Measurements from ENCODE around the gene OBSCN. TPM values are rescaled to one million over a fixed set of nuclear protein-coding genes. Genes with fewer than 3 reads are reported as not detected.
A peak's percentile ranks its signal among the peaks of the same experiment; 100 is the strongest.

OBSCN gene
- total RNA-seq (2022) = 5.6 and 6.4 TPM in 2 replicates
- Bru-seq, nascent RNA = percentile 33 among the genes with signal in this experiment
- percentile 35 among the genes with signal in this experiment for BruChase-seq, experiment 1, labeled RNA remaining after a 2-hour chase
- BruChase-seq, experiment 2, labeled RNA remaining after a 6-hour chase = percentile 37 among the genes with signal in this experiment
- long read RNA-seq, partial matches to known transcripts = 3 of 11 reads
- long read RNA-seq, other reads (novel, unspliced or antisense) = 8 of 11 reads

DNA sequence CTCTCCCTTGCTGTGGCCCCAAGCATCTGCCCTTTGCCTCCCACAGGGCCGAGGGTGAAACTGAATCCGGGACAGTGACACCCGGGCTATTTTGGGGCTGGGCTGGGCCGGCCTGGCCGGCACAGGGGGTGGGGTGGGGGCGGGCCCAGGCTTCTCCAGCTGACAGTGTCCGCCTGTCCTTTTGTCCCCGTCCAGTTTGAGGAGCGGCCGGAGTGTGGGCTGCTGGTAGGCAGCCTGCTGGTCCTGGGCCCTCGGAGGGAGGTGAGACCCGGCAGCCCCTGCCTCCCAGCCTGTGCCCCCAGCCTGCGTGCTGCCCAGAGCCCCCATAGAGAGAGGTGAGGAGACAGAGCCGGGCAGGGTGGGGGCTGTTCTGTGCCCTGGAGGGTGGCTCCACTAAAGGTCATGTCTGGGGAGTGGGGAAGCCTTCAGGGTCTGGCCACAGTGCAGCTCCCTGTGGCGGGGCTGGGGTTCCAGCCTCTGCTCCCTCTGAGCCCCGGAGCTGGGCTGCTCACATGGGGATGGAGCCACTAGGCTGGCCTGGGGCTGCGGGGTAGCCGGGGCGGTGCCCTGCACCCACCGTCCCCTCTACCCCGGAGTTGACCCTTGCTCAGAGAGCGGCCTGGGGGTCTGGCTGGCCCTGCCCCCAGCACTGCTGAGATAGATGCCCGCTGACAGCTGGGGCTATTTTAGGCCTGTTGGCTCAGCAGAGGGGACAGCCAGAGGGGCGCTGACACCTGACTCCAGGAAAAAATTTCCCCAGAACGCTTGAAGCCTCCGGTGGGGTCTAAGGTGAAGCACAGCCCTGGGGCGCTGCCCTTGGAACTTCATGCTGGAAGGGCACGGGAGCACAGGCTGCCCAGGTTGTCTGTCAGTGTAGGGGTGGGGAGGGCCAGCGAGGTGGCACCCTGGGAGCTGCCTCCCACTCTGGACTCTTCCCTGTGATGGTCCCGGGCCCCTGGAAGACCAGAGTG is at the start of gene OBSCN:
Gene OBSCN (plus strand): TSS at position 194 of the 971 bp plus-strand sequence. CDS start 3,740 bp downstream, outside the sequence.
- no peak within 1 kb of the TSS for H3K27ac Mint-ChIP-seq (ENCODE audit: unreplicated experiment)
- H3K36me3 Mint-ChIP-seq (ENCODE audit: insufficient read depth, unreplicated experiment) = no peaks in the 10 kb centered on the region
- TF ChIP-seq, protein P1, sequence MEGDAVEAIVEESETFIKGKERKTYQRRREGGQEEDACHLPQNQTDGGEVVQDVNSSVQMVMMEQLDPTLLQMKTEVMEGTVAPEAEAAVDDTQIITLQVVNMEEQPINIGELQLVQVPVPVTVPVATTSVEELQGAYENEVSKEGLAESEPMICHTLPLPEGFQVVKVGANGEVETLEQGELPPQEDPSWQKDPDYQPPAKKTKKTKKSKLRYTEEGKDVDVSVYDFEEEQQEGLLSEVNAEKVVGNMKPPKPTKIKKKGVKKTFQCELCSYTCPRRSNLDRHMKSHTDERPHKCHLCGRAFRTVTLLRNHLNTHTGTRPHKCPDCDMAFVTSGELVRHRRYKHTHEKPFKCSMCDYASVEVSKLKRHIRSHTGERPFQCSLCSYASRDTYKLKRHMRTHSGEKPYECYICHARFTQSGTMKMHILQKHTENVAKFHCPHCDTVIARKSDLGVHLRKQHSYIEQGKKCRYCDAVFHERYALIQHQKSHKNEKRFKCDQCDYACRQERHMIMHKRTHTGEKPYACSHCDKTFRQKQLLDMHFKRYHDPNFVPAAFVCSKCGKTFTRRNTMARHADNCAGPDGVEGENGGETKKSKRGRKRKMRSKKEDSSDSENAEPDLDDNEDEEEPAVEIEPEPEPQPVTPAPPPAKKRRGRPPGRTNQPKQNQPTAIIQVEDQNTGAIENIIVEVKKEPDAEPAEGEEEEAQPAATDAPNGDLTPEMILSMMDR (IDR thresholded peaks at IDR 0.05; ENCODE audit: insufficient read depth in 1 of 2, low read depth in 1 of 2, low read length in 1 of 2, severe bottlenecking in 1 of 2, unreplicated experiment in 1 of 2) = no peak
- H3K27me3 ChIP-seq (replicated peaks; ENCODE audit: control insufficient read depth, insufficient read depth, low read length) = no peaks in the 10 kb centered on the region
- no peak for DNase-seq
- H3K4me1 ChIP-seq = no peaks in the 10 kb centered on the region
- H3K4me3 Mint-ChIP-seq (ENCODE audit: unreplicated experiment) = no peak within 1 kb of the TSS
- CTCF ChIA-PET = no interaction called here
- H3K9me3 ChIP-seq = no peaks in the 10 kb centered on the region
- H3K36me3 ChIP-seq (ENCODE audit: control insufficient read depth, insufficient read depth, low read length) = no peaks in the 10 kb centered on the region
- H3K4me3 ChIP-seq (ENCODE audit: low read depth, low read length) = no peak within 1 kb of the TSS
- no TSS peak for BruUV-seq (replicated peaks)
- POLR2A ChIA-PET = no interaction called here
- intact Hi-C loops (cut with micrococcal nuclease; ENCODE audit: unreplicated experiment) = no loop called here
- no peaks in the 10 kb centered on the region for H3K4me1 Mint-ChIP-seq (ENCODE audit: low read depth, unreplicated experiment)
- peaks cover 6% of the 10 kb centered on the region for H3K27me3 Mint-ChIP-seq (ENCODE audit: insufficient read depth, unreplicated experiment)
- no peaks in the 10 kb centered on the region for H3K9me3 Mint-ChIP-seq (ENCODE audit: unreplicated experiment)

DNA sequence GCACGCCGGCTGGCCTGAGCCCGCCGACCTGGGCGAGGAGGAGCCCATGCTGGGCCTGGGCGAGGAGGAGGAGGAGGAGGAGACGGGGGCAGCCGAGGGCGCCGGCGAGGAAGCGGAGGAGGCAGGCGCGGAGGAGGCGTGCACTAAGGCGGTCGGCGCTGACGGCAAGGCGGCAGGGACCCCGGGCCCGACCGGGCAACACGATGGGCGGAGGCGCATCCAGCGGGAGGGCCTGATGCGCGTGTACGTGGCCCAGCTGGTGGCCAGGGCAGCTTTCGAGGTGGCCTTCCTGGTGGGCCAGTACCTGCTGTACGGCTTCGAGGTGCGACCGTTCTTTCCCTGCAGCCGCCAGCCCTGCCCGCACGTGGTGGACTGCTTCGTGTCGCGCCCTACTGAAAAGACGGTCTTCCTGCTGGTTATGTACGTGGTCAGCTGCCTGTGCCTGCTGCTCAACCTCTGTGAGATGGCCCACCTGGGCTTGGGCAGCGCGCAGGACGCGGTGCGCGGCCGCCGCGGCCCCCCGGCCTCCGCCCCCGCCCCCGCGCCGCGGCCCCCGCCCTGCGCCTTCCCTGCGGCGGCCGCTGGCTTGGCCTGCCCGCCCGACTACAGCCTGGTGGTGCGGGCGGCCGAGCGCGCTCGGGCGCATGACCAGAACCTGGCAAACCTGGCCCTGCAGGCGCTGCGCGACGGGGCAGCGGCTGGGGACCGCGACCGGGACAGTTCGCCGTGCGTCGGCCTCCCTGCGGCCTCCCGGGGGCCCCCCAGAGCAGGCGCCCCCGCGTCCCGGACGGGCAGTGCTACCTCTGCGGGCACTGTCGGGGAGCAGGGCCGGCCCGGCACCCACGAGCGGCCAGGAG is 49.5 kb upstream of the OBSCN start:
- Mint-ChIP-seq H3K27ac (ENCODE audit: unreplicated experiment) (no peak overlapping the region), H3K4me1 (ENCODE audit: low read depth, unreplicated experiment) (no peaks in the 10 kb centered on the region), H3K4me3 (ENCODE audit: unreplicated experiment) (no peak overlapping the region), H3K36me3 (ENCODE audit: insufficient read depth, unreplicated experiment) (peaks cover 5% of the 10 kb centered on the region), H3K9me3 (ENCODE audit: unreplicated experiment) (no peaks in the 10 kb centered on the region), H3K27me3 (ENCODE audit: insufficient read depth, unreplicated experiment) (no peaks in the 10 kb centered on the region)
- ChIA-PET CTCF (no interaction called here), POLR2A (no interaction called here)
- no TSS peak for BruUV-seq (replicated peaks)
- H3K4me1 ChIP-seq = peaks cover 11% of the 10 kb centered on the region
- H3K36me3 ChIP-seq (ENCODE audit: control insufficient read depth, insufficient read depth, low read length) = no peaks in the 10 kb centered on the region
- no peaks in the 10 kb centered on the region for H3K9me3 ChIP-seq
- intact Hi-C loops (cut with micrococcal nuclease; ENCODE audit: unreplicated experiment) = no loop called here
- no peak for DNase-seq
- TF ChIP-seq, protein P1 (IDR thresholded peaks at IDR 0.05; ENCODE audit: insufficient read depth in 1 of 2, low read depth in 1 of 2, low read length in 1 of 2, severe bottlenecking in 1 of 2, unreplicated experiment in 1 of 2) = no peak
- H3K27me3 ChIP-seq (replicated peaks; ENCODE audit: control insufficient read depth, insufficient read depth, low read length) = no peaks in the 10 kb centered on the region
- H3K4me3 ChIP-seq (ENCODE audit: low read depth, low read length) = no peak overlapping the region
